Nephron (organoid): ENCODE data around the gene MTCL3.

Experiments
- H3K27ac Mint-ChIP-seq, 3 experiments: 2 replicates each; pipeline ENCODE4 v1.8.0; 2020; ENCODE audit warnings: mixed read lengths in 3 of 3, mild to moderate bottlenecking in 2 of 3, moderate library complexity in 1 of 3
- H3K27me3 Mint-ChIP-seq: 2 replicates; pipeline ENCODE4 v1.8.0; 2021; ENCODE audit warnings: low read depth, mild to moderate bottlenecking, moderate library complexity, mixed read lengths
- H3K36me3 Mint-ChIP-seq: 2 replicates; pipeline ENCODE4 v1.8.0; 2020; ENCODE audit warnings: low read depth, mixed read lengths
- H3K4me1 Mint-ChIP-seq: 2 replicates; pipeline ENCODE4 v1.8.0; 2020; ENCODE audit warnings: mixed read lengths
- H3K4me3 Mint-ChIP-seq, 3 experiments: 2 replicates each; pipeline ENCODE4 v1.8.0; 2020; ENCODE audit warnings: mild to moderate bottlenecking in 3 of 3, mixed read lengths in 3 of 3, moderate library complexity in 2 of 3
- H3K9me3 Mint-ChIP-seq: 2 replicates; pipeline ENCODE4 v1.8.0; 2020; ENCODE audit warnings: mixed read lengths
- TF ChIP-seq, protein P1 (sequence below), 3 experiments: fragments of 200-600 bp; sonication (generic); IDR thresholded peaks; one replicate each; pipeline ENCODE4 v1.5.0; 2021; ENCODE audit warnings: antibody characterized with exemption in 3 of 3; ENCODE audit not compliant: unreplicated experiment in 3 of 3

MTCL3 gene

DNA sequence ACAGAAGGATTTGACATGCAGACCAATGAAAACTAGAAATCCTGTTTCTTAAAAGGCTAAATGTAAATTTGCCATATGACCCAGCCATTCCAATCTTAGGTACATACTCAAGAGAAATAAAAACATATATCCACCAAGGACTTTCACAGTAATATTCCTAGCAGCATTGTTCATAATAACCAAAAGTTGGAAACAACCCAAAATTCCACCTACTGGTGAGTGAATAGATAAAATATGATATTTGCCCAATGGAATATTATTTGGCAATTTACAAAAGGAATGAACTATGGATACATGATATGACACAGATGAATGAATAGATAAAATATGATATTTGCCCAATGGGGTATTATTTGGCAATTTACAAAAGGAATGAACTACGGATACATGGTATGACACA is 22.7 kb downstream of the MTCL3 start:
- Mint-ChIP-seq H3K27ac (no peak overlapping the region), H3K36me3 (peaks cover 5% of the 10 kb centered on the region)

DNA sequence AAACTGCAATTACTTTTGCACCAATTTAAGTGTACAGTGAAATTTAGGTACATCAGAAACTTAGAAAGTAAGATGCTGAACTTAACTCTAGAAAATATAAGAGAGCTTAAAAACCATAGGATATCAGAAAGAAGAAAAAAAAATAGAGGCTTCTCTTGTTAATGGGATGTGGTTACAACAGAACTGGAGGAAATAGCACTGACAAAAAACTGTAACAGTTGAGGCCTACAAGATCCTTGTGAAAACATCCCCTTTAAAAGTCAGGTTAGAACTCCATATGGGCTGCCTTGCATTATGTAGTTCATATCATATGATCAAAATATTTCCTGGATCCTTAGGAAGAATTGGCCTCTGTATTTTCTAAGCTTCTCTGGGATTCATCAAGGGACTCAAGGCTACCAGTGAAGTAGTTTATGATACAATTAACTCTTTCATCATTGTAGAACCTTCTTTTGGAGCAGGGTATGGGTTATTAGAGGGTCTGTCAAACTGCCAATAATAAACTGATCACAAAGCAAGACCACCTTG is 24.8 kb downstream of the MTCL3 start:
- Mint-ChIP-seq H3K27me3 (no peaks in the 10 kb centered on the region), H3K4me1 (no peaks in the 10 kb centered on the region), H3K4me3 (no peak overlapping the region), H3K27ac (no peak overlapping the region), H3K36me3 (peaks cover 12% of the 10 kb centered on the region), H3K9me3 (no peaks in the 10 kb centered on the region)
- TF ChIP-seq, protein P1, sequence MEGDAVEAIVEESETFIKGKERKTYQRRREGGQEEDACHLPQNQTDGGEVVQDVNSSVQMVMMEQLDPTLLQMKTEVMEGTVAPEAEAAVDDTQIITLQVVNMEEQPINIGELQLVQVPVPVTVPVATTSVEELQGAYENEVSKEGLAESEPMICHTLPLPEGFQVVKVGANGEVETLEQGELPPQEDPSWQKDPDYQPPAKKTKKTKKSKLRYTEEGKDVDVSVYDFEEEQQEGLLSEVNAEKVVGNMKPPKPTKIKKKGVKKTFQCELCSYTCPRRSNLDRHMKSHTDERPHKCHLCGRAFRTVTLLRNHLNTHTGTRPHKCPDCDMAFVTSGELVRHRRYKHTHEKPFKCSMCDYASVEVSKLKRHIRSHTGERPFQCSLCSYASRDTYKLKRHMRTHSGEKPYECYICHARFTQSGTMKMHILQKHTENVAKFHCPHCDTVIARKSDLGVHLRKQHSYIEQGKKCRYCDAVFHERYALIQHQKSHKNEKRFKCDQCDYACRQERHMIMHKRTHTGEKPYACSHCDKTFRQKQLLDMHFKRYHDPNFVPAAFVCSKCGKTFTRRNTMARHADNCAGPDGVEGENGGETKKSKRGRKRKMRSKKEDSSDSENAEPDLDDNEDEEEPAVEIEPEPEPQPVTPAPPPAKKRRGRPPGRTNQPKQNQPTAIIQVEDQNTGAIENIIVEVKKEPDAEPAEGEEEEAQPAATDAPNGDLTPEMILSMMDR (IDR thresholded peaks at IDR 0.05; ENCODE audit: unreplicated experiment in 3 of 3) = no peak

More for the DNA sequence above, 22.7 kb downstream of the MTCL3 start:
- Mint-ChIP-seq H3K9me3 (no peaks in the 10 kb centered on the region), H3K4me3 (no peak overlapping the region), H3K4me1 (no peaks in the 10 kb centered on the region), H3K27me3 (no peaks in the 10 kb centered on the region)
- TF ChIP-seq, protein P1 (IDR thresholded peaks at IDR 0.05; ENCODE audit: unreplicated experiment in 3 of 3) = no peak

DNA sequence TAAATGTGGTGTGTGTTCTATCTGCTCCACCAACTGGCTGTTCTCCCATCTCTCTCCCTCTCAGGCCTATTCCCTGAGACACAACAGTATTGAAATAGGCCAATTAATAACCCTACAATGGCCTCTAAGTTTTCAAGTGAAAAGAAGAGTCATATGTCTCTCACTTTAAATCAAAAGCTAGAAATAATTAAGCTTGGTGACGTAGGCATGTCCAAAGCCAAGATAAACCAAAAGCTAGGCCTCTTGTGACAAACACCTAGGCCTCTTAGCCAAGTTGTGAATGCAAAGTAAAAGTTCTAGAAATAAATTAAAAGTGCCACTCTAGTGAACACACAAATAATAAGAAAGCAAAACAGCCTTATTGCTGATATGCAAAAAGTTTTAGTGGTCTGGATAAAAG is 29.9 kb downstream of the MTCL3 start:
- H3K27me3 Mint-ChIP-seq = no peaks in the 10 kb centered on the region
- TF ChIP-seq, protein P1 (IDR thresholded peaks at IDR 0.05; ENCODE audit: unreplicated experiment in 3 of 3) = no peak

DNA sequence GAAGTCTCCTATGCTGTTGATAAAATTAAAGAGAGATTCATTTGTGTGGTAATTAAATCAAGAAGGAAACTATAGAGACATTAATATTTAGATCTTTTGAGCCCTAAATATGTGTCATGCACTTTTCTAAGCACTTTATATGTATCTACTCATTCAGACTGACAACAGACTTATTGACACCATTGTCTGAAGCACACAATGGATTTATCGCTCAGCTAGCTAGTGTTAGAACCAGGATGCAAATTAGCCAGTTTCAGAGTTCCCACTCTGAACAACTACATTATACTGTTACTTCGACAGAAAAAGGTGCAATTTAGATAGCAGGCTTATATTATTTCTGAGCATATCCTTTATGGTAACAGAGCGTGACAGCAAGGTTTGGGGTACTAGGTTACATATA is 32.2 kb downstream of the MTCL3 start:
- Mint-ChIP-seq H3K4me1 (peaks cover 14% of the 10 kb centered on the region), H3K4me3 (no peak overlapping the region), H3K27ac (no peak overlapping the region), H3K27me3 (no peaks in the 10 kb centered on the region), H3K9me3 (no peaks in the 10 kb centered on the region), H3K36me3 (peaks cover 9% of the 10 kb centered on the region)
- TF ChIP-seq, protein P1 (IDR thresholded peaks at IDR 0.05; ENCODE audit: unreplicated experiment in 3 of 3) = no peak

More for the DNA sequence above, 29.9 kb downstream of the MTCL3 start:
- Mint-ChIP-seq H3K4me1 (peaks cover 5% of the 10 kb centered on the region), H3K4me3 (no peak overlapping the region), H3K27ac (no peak overlapping the region), H3K9me3 (no peaks in the 10 kb centered on the region), H3K36me3 (peaks cover 12% of the 10 kb centered on the region)

DNA sequence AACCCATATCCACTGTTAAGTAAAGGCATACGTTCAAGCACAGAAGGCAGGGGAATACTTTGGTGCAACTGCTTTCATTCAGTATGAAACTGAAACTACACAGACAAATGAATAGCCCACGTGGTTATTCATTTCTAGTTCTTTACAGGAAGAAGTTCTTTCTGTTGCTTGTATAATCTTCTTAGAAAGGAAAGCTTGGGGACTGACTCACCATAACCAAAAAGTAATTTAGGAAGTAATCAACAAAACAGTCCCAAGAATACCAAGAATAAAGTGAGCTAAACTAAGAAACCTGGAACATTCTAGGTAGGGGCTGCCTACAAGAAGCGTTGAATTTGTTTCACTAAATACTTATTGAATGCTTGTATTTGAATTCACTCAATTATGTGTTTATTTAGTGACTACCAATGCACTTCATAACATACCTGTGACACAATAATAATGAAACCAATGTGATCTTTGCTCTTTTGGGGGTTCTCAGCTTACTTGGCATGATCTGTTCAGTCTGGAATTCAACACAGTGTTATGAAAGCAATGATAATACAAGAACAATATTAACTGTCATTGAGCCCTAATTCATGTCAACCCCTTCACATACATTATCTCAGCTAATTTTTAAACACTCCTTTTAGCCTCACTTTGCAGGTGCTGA is 34.8 kb downstream of the MTCL3 start:
- peak overlapping the region in 1 of 3 experiments; percentile 6 for H3K27ac Mint-ChIP-seq
- H3K9me3 Mint-ChIP-seq = no peaks in the 10 kb centered on the region
- TF ChIP-seq, protein P1 (IDR thresholded peaks at IDR 0.05; ENCODE audit: unreplicated experiment in 3 of 3) = no peak
- H3K4me3 Mint-ChIP-seq = no peak overlapping the region
- H3K27me3 Mint-ChIP-seq = no peaks in the 10 kb centered on the region
- H3K4me1 Mint-ChIP-seq = peaks cover 14% of the 10 kb centered on the region
- H3K36me3 Mint-ChIP-seq = no peaks in the 10 kb centered on the region
